ENCODE data around the gene ZMYND19.

ZMYND19 gene

GRCh38 chr9:137564817-137565411, 25.4 kb downstream of the ZMYND19 start:
- TF ChIP-seq, protein P1, sequence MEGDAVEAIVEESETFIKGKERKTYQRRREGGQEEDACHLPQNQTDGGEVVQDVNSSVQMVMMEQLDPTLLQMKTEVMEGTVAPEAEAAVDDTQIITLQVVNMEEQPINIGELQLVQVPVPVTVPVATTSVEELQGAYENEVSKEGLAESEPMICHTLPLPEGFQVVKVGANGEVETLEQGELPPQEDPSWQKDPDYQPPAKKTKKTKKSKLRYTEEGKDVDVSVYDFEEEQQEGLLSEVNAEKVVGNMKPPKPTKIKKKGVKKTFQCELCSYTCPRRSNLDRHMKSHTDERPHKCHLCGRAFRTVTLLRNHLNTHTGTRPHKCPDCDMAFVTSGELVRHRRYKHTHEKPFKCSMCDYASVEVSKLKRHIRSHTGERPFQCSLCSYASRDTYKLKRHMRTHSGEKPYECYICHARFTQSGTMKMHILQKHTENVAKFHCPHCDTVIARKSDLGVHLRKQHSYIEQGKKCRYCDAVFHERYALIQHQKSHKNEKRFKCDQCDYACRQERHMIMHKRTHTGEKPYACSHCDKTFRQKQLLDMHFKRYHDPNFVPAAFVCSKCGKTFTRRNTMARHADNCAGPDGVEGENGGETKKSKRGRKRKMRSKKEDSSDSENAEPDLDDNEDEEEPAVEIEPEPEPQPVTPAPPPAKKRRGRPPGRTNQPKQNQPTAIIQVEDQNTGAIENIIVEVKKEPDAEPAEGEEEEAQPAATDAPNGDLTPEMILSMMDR (conservative IDR thresholded peaks at IDR 0.05) = no peak
- no peak overlapping the region for H3K27ac ChIP-seq

DNA sequence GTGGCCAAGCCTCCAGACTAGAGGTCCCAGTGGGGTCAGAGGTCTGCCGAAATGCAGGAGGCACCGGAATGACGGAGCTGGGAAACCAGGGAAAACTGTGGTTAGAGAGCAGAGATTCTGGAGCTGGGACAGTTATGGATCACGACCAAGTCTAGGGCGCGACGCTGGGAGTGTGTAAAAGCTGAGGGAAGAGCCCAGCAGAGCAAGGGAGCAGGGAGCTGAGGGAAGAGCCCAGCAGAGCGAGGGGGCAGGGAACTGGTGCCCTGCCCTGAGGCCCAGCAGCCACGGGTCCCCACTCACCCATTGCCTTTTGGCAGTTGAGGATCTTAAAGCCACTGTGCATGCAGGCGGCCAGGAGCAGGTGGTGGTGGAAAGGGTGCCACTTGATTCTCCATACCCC, 26.2 kb downstream of the ZMYND19 start:
- TF ChIP-seq, protein P1 (conservative IDR thresholded peaks at IDR 0.05) = no peak
- no peak overlapping the region for H3K27ac ChIP-seq

DNA sequence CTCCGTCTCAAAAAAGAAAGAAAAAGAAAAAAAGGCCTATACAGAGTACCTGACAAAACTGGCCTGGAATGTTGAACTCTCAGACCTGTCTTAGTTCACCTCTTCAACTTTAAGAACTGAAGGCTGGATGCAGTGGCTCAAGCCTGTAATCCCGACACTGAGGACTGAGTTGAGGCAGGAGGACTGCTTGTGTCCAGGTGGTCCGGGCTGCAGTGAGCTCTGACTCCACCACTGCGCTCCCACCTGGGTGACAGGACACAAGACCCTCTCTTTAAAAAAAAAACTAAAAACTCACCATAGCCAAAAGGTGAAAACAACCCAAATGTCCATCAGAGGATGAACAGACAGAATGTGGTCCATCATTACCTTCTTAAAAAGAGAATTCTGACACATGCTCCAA, 32.2 kb downstream of the ZMYND19 start:
- no peak overlapping the region for H3K27ac ChIP-seq
- TF ChIP-seq, protein P1 (conservative IDR thresholded peaks at IDR 0.05) = no peak

- peak overlapping the region; percentile 31; the same call in 1 of the 2 replicates for H3K27ac ChIP-seq
- TF ChIP-seq, protein P1 (conservative IDR thresholded peaks at IDR 0.05) = no peak
Observed at GRCh38 chr9:137556069-137556838, 34.1 kb downstream of the ZMYND19 start.

- TF ChIP-seq, protein P1 (conservative IDR thresholded peaks at IDR 0.05) = no peak
- H3K27ac ChIP-seq = peak overlapping the region; percentile 11; the same call in 1 of the 2 replicates
Observed at GRCh38 chr9:137555179-137555578, 35.1 kb downstream of the ZMYND19 start.

DNA sequence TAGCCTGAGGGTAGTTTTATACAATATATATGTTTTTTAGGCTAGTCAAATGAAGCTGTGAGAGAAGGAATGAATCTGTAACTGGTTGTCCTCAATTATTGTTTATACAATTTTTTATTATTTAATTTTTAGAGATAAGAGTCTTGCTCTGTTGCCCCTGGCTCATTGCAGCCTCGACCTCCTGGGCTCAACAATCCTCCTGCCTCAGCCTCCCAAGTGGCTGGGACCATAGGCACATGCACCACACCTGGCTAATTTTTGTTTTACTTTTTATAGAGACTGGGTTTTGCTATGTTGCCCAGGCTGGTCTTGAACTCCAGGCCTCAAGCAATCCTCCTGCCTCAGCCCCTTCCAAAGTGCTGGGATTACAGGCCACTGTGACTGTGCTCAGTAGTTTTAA, 36.0 kb downstream of the ZMYND19 start:
- peak overlapping the region; percentile 11; the same call in 1 of the 2 replicates for H3K27ac ChIP-seq
- TF ChIP-seq, protein P1 (conservative IDR thresholded peaks at IDR 0.05) = no peak

DNA sequence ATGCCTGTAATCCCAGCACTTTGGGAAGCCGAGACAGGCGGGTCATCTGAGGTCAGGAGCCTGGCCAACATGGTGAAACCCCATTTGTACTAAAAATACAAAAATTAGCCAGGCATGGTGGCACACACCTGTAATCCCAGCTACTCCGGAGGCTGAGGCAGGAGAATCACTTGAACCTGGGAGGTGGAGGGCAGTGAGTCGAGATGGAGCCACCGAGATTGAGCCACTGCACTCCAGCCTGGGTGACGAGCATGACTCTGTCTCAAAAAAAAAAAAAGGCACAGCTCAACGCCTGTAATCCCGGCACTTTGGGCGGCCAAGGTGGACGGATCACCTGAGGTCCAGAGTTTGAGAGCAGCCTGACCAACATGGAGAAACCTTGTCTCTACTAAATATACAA, 36.7 kb downstream of the ZMYND19 start:
- peak overlapping the region; percentile 87 for H3K27ac ChIP-seq
